ENCODE results near the gene TMEM150A.
"Not testable (repeated sequence)": the region's sequence is repeated elsewhere in the genome, so short reads cannot be mapped to it uniquely, and the experiment has no call there.

TMEM150A gene

GRCh38 chr2:85611705-85612587 is 9.4 kb upstream of the TMEM150A start, which contains the start of gene C2orf68:
Gene C2orf68, minus strand, starts transcription at chr2:85612066. Its CDS starts 82 bp downstream, at chr2:85611984.
- peak; percentile 86 for DNase-seq

GRCh38 chr2:85611217-85611704 is 8.8 kb upstream of the TMEM150A start:
- DNase-seq = no peak

DNA sequence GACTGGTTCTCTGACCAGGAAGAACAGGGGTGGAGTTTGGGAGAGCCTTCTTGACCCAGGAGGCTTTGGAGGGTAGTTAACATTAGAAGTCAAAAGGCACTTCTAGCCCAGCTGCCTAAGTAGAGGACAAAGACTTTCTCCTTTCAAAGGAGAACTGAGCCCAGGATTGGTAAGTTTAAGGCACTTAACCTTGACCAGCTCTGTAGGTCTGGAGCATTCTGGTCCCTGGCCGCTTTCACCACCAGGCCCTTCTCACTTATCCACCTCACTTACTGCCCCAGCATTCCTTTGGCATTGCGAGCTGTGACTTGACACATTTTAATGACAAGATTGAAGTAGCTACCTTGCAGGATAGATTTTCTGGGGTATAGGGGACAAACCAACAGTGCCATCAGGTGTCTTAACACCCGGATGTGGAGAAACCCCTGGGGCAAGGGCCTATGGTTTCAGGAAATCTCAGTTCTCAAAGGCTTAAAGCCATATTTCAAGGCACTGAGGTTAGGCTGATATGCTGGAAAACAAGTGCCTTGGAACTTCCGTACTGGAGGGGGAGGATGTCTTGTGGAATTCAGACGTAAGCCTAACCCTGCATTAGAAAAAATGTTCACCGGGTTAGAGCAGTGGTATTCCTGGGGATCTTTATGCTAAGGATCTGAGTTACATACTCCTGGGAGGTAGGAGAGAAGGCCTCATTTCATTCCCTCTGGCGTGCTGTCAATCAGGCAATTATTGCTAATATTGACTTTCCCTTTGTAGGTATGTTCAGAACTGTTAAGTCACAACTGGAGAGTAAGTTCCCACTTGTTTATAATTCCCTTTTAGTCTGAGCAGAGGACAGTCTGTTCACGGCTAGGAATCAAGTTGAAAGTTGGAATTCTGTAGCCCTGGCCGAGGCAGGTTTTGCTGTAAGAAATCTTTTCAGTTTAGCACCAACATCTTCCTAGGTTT is 5.0 kb upstream of the TMEM150A start:
- DNase-seq = no peak

GRCh38 chr2:85606116-85606455 is 3.6 kb upstream of the TMEM150A start:
- no peak for DNase-seq

DNA sequence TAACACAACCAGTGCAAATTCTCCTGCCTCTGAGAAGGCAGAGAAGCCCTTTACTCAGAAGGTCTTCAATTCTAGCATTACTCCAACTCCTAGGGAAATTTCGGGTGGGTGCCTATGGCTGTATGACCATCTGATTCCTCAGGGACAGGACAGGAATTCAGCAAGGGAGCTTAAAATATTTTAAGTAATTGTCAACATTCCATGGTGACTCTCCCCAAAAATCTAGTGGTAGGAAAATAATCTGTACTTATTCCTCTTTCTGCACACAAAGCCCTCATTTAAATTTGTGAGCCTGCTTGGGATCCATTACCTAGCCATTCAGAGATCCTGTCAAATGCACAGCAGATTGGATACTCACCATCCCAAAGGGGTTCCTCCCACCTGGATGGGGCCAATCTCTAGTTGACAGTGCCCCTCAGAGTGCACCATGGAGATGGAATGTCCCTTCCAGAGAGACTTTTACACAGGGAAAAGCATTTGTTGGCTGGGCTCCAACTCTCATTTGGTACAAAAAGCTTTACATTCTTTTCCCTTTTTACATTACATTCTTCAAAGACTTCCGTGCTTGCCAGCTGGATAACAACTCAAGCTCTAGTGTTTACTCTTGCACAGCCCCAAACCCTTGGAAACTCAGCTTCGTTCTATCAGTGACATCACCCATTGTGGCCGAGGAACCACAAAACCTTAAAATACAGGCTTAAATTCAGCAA is 3.1 kb upstream of the TMEM150A start:
- DNase-seq = no peak

GRCh38 chr2:85604568-85605339 is 2.3 kb upstream of the TMEM150A start:
- DNase-seq = no peak

DNA sequence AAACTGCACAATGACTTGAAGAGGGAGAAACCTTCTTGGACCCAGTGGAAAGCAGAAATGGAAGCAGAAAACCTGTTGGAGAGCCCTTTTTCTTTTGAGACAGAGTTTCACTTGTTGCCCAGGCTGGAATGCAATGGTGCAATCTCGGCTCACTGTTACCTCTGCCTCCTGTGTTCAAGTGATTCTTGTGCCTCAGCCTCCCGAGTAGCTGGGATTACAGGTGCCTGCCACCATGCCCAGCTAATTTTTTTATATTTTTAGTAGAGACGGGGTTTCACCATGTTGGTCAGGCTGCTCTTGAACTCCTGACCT is 1.6 kb upstream of the TMEM150A start:
- not testable (repeated sequence) for DNase-seq

GRCh38 chr2:85601771-85602475 is 575 bp downstream of the TMEM150A start:
- DNase-seq = no peak

DNA sequence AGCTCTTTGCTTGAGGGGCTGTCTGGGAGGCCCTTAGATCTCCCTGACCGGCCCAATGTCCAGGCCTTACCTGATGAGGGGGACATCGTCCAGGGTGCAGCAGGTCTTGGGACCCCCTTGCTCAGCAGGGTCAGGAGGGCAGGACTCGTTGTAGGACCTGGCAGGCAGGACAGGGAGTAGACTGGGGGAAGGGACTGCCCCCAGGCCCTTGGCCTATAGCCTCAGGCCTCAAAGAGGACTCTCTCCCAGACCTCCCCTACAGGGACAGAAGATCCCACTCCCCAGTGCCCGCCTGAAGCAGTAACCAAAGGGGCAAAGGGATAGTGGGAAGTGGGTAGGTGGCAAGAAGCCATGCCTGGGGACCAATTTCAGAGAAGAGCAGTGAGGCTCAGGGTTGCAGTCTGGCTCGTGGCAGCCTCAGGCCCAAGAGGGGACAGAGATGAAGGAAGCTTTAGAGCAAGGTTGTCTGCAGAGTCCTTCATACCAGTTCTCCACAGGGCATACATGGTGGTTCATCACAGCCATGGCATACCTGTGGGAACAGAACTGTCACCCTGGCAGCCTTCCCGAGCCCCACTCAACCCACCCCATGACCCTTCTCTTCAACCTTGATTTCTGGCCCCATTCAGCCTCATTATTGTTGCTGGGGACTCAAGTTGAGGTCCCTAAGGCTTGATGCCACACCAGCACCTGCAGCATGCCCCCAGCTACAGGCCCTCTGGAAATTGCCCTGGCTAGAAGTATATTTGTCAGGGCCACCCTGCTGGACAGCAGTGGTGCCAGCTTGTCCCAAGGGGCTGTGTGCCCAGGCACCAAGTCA is 1.3 kb downstream of the TMEM150A start:
- no peak for DNase-seq

DNA sequence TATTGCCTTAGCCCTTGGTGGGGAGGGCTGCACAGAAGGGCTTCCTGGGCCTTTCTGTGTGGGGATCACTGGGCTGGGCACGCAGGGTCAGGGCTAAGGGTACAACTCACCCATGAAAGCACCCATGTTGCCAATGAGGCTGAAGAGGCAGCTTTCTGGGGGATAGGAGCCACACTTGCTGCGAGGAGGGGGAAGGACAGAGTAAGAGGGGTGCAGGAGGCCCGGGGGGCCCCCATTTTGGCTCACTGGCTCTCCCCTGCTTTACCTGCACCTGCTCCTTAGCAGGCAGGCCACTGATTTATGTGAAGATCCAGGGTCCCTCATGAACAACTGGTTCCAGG is 2.3 kb downstream of the TMEM150A start:
- DNase-seq = no peak

DNA sequence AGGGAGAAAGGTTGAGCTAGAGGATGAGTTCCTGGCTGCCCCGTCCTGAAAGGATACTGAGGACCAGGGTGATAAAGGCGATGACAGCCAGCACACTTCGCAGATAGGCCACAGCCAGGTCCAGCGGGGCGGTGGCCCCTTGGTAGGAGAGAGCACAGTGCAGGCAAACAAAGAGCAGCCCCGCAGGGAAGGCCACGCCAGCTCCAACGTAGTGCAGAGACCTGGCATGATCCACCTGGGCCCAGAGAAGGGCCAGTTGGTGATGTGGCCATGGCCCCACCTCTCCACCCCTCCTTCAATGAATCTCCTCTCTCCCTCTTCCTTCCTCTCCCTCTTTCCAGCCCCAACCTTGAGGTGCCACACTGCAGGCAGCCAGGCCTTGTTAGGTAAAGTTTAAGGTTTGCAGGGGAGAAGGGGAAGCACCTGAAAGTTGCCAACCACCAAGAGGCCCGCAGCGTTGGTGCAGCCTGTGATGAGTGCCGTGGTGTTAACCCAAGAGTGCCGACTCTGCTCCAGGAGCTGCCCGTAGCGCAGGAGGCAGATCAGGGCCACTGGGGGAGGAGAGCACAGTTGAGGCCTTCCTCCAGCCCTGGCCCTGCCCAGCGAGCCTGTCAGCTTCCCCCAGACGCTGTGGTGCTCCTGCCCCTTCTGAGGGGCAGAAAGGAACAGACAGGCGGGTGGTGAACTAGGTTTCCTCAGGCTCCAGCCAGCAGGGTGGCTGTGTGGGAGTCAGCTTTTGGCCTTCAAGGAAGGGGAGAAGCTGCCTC is 2.8 kb downstream of the TMEM150A start:
- DNase-seq = no peak

DNA sequence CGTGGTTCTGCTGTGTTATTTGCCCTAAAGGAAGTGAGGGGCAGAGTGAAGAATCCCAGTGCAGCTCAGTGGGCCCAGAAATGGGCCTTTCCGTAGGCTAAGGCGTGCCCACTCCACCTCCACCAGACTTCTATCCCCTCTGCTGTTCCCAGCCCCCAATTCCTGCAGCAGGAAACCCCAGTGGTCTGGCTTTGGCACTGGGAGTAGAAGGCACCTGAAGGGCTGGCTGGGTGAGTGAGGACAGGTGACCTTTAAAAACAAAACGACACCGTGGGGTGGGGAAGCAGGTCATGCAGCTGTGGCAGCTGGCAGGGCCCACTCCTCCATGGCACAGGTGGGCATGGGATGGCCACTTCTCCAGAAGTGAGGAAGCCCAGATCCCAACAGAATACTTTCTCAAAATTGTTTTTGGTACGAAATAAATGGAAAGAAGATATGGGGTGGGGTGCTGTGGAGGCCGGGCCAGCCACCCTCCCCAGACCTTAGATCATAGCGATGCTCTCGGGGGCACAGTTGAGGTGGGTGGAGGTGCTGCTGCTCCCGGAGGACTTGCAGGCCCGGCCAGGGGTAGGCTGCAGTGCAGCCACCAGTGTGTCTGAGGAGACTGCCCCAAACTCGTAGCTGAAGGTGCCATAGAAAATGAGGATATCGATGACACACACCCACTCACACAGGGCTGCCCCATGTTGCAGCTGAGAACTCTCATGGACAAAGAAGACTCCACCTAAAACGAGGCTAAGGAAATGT is 3.7 kb downstream of the TMEM150A start:
- no peak for DNase-seq

- DNase-seq = no peak
Measured at GRCh38 chr2:85597241-85597640, 5.3 kb downstream of the TMEM150A start.

DNA sequence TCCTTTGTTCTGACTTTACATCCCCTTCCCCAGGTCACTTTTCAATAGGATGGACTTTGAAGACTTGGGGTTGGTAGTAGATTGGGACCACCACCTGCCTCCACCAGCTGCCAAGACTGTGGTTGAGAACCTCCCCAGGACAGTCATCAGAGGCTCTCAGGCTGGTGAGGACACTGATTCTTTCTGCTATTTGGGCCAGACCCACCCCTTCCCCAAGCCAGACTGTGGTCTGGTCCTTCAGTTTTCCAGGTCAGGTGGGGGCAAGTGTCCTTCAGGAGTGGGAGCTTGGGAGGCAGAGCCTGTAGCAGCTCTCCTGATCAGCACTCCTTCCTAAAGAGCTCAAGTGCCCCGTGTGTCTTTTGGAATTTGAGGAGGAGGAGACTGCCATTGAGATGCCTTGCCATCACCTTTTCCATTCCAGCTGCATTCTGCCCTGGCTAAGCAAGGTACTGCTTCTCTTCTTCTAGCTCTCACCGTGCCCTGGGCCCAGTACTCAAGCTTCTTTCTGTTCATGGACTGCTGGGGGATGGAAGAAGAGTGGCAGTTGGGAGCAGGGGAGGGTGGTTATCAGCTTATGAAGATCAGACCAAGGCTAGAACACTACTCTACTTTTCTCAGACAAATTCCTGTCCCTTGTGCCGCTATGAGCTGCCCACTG is 5.9 kb downstream of the TMEM150A start:
- DNase-seq = no peak

DNA sequence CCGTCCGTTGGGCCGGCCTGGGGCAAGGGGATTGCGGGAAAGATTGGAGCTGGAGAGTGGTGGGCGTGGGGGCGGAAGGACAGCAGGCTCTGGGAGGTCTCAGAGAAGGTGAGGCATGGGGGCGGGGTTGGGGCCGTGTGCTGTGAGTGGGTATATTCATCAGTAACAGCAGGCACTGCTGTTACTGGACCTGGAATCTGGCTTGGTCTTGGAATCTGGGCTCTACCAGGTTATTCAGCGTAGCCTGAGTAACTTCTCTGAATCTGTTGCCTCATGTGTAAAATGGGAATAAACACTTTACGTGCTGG is 6.5 kb downstream of the TMEM150A start:
- DNase-seq = peak; percentile 31

GRCh38 chr2:85595301-85596025 is 7.0 kb downstream of the TMEM150A start, which contains the start of gene RNF181:
Gene RNF181, plus strand, starts transcription at chr2:85595745. Its CDS starts 19 bp downstream, at chr2:85595764.
- DNase-seq = peak; percentile 84

- no peak for DNase-seq
Measured at GRCh38 chr2:85594715-85595300, 7.7 kb downstream of the TMEM150A start.

DNA sequence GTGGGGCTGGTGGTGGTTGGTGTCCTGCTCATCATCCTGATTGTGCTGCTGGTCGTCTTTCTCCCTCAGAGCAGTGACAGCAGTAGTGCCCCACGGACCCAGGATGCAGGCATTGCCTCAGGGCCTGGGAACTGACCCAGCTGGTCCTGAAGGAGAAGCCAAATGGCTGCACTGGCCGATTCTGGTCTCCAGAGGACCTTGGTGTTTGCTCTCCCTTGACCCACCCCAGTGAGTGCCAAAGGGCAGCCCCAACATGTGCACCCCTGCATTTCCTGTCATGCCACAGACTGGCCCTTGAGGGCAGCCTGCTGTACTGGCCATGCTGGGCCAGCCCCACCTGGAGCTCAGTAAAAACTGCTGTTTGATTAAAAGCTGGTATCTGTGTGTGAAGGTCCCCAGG is 9.5 kb downstream of the TMEM150A start:
- DNase-seq = no peak

All from stimulated activated CD4-positive, alpha-beta T cell treated with anti-CD3 and anti-CD28 coated beads, Interleukin-4, amount 100 ng/mL, for 1 hour (primary cell).